Stimulated activated CD8-positive, alpha-beta memory T cell treated with anti-CD3 and anti-CD28 coated beads, Interleukin-12 subunit alpha, Interleukin-12 subunit beta, amount 100 ng/mL, for 24 hours (primary cell): ENCODE results near the gene C1S.
A peak's percentile ranks its signal among the peaks of the same experiment; 100 is the strongest.
"Not testable (repeated sequence)": the region's sequence is repeated elsewhere in the genome, so short reads cannot be mapped to it uniquely, and the experiment has no call there.

Source experiments
- DNase-seq: peaks from one replicate; pipeline ENCODE4 v3.0.0-alpha.2; 2020; ENCODE audit errors: extremely low read depth

C1S gene

DNA sequence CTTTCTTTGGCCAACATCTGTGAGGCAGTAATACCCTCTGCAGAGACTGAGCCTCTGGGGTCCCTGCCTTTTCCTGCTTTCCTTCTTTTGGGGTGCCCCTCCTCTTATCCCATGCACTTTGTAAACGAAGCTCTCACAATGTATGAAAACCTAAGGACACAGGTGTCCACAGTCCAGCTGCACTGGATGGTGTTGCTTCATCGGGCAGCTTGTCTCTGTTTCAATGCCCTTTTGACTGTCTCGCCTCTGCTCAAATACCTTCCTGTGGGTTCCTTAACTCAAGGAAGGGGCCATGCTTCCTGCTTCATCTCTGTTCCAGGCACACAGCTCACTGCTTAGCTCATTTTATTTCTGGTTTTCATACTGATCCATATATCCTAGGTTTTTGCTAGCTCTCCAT is 42.1 kb downstream of the C1S start:
- no peak for DNase-seq

DNA sequence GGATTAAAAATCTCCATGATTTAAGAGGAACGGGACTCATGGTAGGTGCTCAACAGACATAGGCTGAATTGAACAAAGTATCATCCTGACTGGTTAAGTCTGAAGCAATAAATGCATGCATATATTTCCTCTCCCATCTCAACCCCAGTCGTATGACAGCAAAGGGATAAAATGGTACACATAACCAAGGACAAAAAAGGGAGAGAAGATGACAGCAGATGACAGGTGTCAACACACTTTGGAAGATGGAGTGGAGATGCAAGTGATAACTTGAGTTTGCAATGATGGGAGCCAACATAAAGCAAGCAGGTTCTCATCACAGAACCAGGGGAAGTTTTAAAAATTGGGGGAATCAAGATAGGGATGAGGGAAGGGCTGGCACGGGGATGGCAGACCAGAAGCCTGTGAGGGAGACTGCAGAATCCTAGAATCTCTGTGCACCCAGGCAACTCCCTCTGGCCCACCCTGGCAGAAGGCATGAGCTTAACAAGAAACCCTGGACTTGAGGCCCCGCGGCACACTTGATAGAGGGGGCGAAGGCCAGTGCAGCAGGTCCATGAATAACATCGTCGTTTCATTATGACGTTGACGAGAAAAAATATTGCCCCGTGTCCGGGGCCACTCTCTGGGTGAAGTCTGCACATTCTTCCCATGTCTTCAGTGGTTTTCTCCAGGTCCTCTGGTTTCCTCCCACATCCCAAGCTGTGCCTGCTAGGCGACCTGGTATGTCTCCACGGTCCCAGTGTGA is 43.5 kb downstream of the C1S start:
- no peak for DNase-seq

DNA sequence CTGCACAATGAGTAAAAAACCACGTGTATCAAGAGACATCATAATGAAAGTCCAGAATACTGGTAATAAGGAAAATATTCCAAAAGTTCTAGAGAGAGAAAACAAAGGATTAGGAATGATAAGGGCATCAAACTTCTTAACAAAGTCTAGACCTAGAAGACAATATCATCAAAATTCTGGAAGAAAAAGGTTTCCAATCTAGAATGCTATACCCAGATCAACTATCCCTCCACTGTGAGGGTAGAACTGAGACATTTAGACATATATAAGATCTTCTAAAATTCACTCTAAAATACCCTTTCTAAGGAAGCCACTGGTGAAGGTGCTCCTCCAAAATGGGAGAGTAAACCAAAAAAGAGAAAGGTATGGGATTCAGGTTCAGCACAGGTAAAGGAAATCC is 45.6 kb downstream of the C1S start:
- DNase-seq, result no peak

DNA sequence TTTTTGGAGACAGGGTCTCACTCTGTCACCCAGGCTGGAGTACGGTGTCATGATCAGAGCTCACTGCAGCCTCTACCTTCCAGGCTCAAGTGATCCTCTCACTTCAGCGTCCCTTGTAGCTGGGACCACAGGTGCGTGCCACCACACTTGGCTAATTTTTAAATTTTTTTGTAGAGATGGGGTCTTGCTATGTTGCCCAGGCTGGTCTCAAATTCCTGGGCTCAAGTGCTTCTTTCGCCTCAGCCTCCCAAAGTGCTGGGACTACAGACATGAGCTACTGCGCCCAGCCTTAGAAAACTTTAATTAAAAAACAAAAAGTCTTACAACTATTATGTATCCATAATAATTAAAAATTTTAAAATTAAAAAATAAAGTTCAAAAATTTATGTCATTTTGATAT is 46.7 kb downstream of the C1S start:
- not testable (repeated sequence) for DNase-seq

DNA sequence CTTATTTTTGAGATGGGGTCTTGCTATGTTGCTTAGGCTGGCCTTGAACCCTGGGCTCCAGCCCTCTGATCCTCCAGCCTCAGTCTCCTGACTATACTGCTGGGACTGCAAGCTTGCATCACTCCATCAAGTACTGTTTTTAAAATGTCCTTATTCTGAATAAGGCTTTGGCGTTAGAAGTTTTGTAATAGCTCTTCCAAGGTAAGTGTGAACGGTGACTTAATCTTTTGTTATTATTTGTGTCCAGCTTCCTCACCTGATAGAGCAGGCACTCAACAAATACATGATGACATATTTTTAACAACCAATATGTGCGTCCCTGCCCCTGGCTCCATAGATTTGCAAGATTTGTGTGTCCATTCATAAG is 47.1 kb downstream of the C1S start:
- DNase-seq, result no peak

DNA sequence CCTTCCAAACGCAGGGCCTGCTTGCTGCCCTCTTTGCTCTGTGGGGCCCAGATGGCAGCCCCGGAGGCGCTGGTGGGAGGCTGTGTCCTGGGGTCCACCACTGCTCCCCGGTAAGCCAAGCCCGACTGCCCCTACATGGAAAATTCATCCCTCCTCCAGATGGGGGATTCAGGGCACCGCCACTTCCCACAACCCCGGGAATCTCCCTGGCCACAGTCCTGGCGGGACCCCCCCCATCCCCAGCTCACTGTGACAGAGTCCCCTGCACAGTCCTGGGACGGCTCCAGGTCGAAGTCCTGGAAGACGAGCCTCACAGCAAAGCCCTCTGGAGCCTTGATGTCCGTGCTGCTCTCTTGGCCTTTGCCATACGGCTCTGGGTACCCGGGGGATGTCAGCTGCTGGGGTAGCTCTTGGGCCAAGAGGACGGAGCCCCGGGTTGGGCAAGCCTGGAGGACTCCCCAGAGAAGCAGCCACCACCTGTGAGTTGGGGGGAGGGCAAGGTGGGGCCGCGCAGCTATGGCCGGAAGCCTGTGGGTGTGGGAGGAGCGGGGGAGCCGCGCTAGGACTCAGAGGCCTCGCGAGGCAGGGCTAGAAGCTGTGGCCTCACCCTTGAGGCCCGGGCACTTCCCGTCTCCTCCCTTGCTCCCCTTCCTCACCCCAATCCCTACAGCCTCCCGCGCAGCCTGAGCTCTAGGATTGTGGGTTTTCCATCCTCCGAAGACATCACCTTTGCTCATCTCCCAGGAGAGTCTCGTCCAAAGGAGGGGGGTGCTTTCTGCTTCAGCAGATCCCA is 47.7 kb downstream of the C1S start:
- DNase-seq, result peak; percentile 41

DNA sequence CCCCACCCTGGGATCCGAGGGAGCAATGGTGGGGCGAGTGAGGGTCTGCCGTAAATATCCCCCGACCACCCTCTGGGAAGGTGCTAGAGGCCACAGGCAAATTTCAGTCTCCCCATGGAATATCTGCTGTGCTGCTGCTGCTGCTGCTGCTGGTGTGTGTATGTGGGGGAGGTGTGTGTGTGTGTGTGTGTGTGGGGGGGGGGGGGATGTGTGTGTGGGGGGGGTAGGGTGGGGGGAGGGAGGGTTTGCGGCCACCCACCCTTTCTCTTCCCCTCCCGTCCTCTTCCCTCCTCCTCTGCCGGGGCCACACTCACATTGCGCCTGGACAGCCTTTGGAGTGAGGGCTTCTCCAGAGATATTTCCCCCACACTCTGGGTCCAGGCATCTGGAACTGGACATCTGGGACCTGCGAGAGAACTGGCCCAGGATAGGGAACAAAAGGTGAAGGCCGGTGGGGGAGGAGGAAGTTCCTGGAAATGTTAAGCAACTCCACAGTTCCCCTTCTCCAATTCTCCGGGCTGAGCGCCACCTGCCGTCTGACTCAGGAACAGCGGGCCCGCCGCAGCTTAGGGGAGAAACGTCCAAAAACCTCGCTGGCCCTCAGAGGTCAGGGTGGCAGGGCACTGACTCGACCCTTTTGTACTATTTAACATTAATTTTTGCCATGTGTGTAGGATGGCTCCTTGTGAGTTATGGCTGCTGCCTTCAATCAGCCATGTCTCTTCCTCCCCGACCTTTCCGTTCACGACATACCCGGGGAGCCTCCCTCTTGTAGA is 48.5 kb downstream of the C1S start, which contains the start of gene C1RL:
C1RL (minus strand) TSS at position 419 of the 776 bp plus-strand sequence; CDS start at position 385, 34 bp downstream.
- DNase-seq, result peak; percentile 49

DNA sequence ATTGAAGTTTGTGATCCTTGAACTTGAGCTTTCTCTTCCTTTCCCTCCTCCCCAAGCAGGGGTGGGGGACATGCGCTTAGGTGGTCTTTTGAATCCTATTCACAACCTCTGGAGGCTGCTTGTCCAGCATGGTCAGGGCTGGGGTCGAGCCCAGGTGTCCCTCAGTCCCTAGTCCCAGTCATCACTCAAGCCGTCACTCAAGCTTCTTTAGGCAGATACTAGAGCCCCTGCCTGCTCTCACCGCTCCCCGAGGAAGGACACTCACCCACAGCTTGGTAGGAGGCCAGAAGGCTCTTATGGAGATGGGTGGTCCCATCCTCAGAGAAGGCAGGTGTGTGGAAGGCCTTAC is 49.0 kb downstream of the C1S start:
- no peak for DNase-seq

DNA sequence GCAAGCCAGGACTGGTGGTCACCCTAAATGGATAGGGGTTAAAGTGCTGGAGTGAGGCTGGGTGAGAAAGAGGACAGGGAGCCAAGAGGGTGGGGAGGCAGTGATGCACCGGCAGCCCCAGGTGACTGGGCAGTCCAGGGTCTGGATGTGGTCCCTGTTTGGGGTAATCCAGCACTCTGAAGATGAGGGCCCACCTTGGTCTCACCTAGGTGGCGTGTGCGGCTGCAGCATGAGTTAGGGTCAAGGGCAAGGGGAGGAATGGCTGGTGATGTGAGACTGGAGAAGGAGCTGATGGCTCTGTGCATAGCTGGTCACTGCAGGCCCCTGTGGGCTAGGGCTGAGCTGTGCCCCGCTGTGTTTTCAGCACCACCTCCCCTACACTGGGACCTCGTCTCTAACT is 50.1 kb downstream of the C1S start:
- no peak for DNase-seq

DNA sequence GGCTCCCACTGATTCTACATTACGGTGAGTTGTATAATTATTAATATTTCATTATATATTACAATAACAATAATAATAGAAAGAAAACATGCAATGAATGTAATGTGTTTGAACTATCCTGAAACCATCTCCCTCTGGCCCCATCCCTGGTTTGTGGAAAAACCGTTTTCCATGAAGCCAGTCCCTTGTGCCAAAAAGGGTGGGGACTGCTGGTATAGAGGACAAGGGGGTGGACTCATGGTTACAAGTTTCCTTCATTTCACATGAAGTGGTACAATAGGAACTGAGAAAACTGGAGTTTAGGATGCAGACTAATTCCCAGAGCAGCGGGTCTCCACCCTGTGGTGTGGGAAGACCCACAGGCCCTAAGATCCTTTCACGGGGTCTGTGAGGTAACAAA is 51.5 kb downstream of the C1S start:
- no peak for DNase-seq

DNA sequence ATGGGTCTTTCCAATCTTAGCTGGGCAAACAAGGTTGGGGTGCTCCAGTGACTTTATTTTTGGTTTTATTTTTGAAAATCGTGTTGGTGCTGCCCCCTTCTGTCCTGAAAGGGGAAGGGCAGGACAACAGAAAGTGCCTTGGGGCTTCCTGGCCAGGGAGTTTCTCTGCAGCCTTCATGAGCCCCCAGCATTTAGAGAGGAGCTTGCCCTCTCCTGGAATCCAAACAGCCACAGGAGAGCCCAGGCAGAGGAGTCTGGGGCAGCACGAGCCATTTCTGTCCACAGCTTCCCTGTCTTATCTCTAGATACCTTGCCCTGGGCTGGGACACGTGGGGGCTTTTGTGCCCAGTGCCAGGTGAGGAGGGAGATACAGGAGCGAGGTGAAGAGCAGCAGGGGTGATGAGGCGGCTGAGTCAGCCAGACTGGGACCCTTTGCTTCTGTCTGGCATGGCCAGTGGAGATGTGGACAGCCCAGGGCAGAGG is 52.9 kb downstream of the C1S start:
- DNase-seq, result no peak

DNA sequence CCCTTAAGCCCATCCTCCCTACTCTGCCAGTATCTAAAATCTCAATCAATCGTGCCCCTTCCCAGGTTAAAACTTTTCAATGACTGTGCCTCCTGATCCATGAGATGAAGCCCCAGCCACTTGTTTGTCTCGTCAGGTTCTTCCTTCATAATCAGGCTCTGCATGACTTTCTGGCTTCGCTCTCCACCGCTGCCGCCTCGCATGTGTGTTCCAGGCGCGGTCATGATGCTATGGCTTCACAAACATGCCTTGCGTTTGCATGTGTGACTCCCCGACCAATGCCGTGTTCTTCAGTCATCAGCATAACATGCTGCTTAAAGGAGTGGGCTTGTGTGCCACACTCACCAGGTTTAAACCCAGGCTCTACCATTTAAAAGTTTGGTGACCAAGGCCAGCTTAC is 53.5 kb downstream of the C1S start:
- no peak for DNase-seq

DNA sequence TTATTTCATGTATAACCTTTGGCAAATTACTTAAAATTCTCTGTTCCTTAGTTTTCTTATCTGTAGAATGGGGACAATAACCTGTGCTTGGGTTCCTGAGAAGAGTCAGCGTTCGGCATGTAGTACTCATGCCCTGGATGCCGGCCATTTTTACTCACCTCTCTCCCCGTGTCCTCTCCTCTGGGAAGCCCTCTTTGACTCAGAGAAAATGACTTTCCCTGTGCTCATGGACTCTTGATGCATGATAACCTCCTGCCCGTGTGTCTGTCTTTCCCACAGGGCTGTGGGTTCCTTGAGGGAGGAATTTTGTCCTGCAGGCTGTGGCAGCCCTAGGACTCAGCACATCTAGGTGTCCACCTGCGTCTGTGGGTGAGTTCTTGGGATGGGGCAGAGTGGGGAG is 54.3 kb downstream of the C1S start:
- DNase-seq, result no peak

DNA sequence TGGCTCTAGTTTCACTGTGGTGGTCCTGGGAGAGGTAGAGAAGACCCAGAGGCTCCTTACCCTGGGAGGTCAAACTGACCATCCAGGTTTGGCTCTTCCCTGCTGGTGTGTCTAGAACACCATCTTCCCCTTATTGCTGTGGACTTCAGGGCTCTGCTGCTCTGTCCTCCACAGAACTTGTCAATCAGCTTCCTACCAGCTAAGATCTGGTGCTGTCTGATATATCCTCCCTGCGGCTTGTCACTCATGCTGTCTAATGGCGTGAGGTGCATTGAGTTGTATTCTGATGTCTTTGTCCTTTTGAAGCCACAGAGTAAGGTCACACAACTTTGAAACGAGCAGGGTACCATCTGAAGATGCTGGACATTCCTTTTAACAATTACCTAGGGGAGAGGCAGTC is 55.7 kb downstream of the C1S start:
- no peak for DNase-seq

DNA sequence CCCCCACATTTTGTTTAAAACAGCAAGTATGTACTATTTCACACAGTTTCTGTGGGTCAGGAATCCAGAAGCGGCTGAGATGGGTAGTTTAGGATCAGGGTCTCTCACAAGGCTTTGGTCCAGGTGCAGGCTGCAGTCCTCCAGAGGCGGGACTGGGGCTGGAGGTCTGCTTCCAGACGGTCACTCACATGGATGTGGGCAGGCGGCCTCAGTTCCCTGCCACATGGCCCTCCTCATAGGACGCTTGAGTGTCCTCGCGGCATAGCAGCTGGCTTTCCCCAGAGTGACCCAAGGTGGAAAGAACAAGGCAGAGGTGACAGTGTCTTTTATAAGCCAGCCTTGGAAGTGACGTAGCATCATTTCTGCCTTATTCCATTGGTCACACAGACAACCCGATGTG is 56.4 kb downstream of the C1S start:
- DNase-seq, result no peak

DNA sequence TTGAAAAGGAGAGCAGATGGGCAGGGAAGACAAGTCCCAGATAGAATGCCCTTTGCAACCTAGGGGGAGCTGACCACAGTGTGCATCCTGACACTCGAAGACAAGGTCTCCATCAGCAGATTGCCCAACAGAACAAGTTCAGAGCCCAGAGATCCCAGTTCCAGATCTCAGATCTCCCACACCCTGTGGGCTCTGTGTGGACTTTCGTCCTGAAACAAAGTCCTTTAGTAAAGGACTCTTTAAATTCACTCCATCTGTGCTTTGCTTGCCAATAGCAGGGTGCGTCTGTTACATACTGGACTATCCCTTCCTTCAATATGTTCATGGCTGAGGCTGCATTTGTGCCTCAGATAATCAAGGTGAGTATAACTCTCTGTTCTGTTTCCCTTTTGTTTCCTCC is 57.2 kb downstream of the C1S start:
- DNase-seq, result no peak

DNA sequence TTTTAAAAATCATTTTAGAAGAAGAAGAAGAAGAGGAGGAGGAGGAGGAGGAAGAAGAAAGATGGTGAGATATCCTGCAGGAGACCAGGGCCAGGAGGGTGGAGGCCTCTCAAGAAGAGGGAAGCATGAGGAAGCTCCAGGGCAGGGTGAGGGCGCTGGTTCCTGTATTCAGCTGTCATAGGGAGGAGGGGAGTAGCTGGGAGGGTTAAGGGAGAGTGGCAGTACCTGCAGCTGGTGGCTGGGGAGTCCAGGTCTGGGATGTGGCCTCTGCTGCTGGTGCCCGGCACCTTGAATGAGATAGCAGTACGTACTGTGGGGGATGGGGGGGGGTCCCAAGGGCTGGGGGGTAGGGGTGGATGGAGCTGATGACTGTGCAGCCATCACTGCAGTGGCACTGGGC is 58.4 kb downstream of the C1S start:
- DNase-seq, result no peak

DNA sequence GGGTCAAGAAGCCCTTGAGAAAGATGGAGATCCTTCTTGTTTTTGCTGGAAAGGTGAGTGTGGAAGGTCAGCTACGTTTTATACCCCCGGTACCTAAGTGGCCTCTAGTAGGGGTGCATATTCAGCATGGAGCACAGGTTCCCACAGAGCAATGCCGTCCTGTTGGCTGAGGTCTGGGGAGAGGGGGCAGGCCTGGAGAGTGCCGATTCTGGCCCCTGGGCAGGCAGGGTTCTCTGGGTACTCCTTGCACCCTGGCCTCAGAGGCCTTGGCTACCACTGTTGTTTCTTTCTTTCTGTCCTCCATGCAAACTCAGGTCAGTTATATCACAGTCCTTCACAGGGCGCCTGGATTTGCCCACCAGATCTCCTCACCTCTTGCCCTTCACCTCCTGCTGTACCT is 59.6 kb downstream of the C1S start:
- DNase-seq, result no peak
